Hepatocyte (in vitro differentiated cells): ENCODE data around the gene WNK4. TPM values are rescaled to one million over a fixed set of nuclear protein-coding genes. Genes with fewer than 3 reads are reported as not detected.

Source experiments
- DNase-seq: peaks from one replicate; pipeline ENCODE4 v3.0.0-alpha.2; 2016; ENCODE audit warnings: low spot score
- H2AFZ ChIP-seq: fragments of 200-600 bp; sonication (generic); 2 replicates; pipeline ENCODE4 v1.6.0; 2016; ENCODE audit warnings: antibody characterized with exemption, mild to moderate bottlenecking
- H3K27ac ChIP-seq: fragments of 200-600 bp; sonication (generic); 2 replicates; pipeline ENCODE4 v1.5.1; 2016; ENCODE audit warnings: mild to moderate bottlenecking
- H3K27me3 ChIP-seq: fragments of 200-600 bp; sonication (generic); 2 replicates; pipeline ENCODE4 v1.6.1; 2016
- H3K36me3 ChIP-seq: fragments of 200-600 bp; sonication (generic); replicated peaks from 2 replicates; pipeline ENCODE4 v1.5.1; 2016; ENCODE audit warnings: low read depth; ENCODE audit not compliant: insufficient read depth
- H3K4me1 ChIP-seq: fragments of 200-600 bp; sonication (generic); 2 replicates; pipeline ENCODE4 v1.5.1; 2016; ENCODE audit warnings: mild to moderate bottlenecking, moderate library complexity; ENCODE audit not compliant: insufficient read depth
- H3K4me2 ChIP-seq: fragments of 200-600 bp; sonication (generic); 2 replicates; pipeline ENCODE4 v1.6.0; 2016
- H3K4me3 ChIP-seq: fragments of 200-600 bp; sonication (generic); 2 replicates; pipeline ENCODE4 v1.5.1; 2016; ENCODE audit warnings: mild to moderate bottlenecking
- H3K79me2 ChIP-seq: fragments of 200-600 bp; sonication (generic); 2 replicates; pipeline ENCODE4 v1.6.0; 2017; ENCODE audit warnings: mild to moderate bottlenecking
- H3K9me2 ChIP-seq: fragments of 200-600 bp; sonication (generic); replicated peaks from 2 replicates; pipeline ENCODE4 v1.6.0; 2017; ENCODE audit warnings: mild to moderate bottlenecking; ENCODE audit not compliant: insufficient read depth
- H3K9me3 ChIP-seq: fragments of 200-600 bp; sonication (generic); 2 replicates; pipeline ENCODE4 v1.5.1; 2016; ENCODE audit warnings: low read depth, mild to moderate bottlenecking
- H4K20me1 ChIP-seq: fragments of 200-600 bp; sonication (generic); 2 replicates; pipeline ENCODE4 v1.6.0; 2016; ENCODE audit warnings: mild to moderate bottlenecking; ENCODE audit not compliant: insufficient read depth, poor library complexity, severe bottlenecking
- CTCF ChIP-seq: fragments of 200-600 bp; sonication (generic); IDR thresholded peaks from 2 replicates; pipeline ENCODE4 v1.5.1; 2016; ENCODE audit warnings: antibody characterized with exemption, mild to moderate bottlenecking; ENCODE audit not compliant: poor library complexity
- EZH2 ChIP-seq: fragments of 200-600 bp; sonication (generic); IDR thresholded peaks from 2 replicates; pipeline ENCODE4 v1.6.1; 2016; ENCODE audit warnings: antibody characterized with exemption, mild to moderate bottlenecking, borderline replicate concordance
- EZH2phosphoT487 ChIP-seq: fragments of 200-600 bp; sonication (generic); IDR thresholded peaks from one replicate; pipeline ENCODE4 v1.6.1; 2018; ENCODE audit warnings: antibody characterized with exemption, mild to moderate bottlenecking, low read depth, moderate library complexity; ENCODE audit not compliant: unreplicated experiment, severe bottlenecking
- WGBS: methylation state at CpG from one replicate; pipeline ENCODE4 v1.1.6; 2016; ENCODE audit warnings: low lambda C conversion rate; ENCODE audit errors: missing lambda C conversion rate; 5-methylcytosine and 5-hydroxymethylcytosine counted together
- polyA plus RNA-seq: library from polyadenylated mRNA; unstranded; fragments of >200 nt; fragmentation: Nextera tagmentation; extraction: Ambion mirVana; gene quantifications from 2 replicates; pipeline ENCODE4 v1.2.1, GENCODE V29; 2016
- total RNA-seq: library from RNA; depleted of rRNA; stranded (reverse); fragments of >200 nt; gene quantifications from 2 replicates; pipeline ENCODE4 v1.2.3, GENCODE V29; 2014

The WNK4 gene
- total and polyA plus RNA-seq, 2 experiments from 2014 or later: 1.5 to 1.7 TPM

DNA sequence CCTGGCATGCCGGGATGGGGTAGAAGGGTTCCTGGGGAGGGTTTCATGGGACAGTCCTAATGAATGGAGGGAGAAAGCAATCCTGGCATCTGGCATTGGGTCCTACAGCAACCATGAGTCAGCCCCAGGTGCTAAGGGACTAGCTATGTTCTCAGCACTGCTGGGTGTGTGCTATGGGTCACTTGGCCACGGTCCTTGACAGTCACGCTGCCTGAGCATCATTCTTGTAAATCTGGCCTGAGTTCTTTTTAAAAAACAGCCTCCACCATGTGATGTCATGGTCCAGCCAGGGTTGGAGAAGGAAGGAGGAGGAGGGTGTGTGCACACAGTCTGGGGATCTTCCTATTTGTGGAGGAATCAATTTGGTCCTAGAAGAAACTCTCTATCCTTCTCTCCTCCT is 25.6 kb upstream of the WNK4 start:
- Histone ChIP-seq H2AFZ (no peak overlapping the region), H3K4me2 (no peak overlapping the region), H3K79me2 (no peaks in the 10 kb centered on the region), H3K27me3 (peaks cover 3% of the 10 kb centered on the region), H3K27ac (no peak overlapping the region), H4K20me1 (no peaks in the 10 kb centered on the region), H3K36me3 (no peaks in the 10 kb centered on the region), H3K4me3 (no peak overlapping the region), H3K9me2 (no peaks in the 10 kb centered on the region), H3K9me3 (no peaks in the 10 kb centered on the region), H3K4me1 (no peaks in the 10 kb centered on the region)
- no peak for DNase-seq
- WGBS: 93% methylated on average over 3 of the region's 3 CpGs
- TF ChIP-seq CTCF: no peak
- TF ChIP-seq EZH2phosphoT487: no peak
- no peak for TF ChIP-seq EZH2

GRCh38 chr17:42759982-42760651 is 20.3 kb upstream of the WNK4 start:
- H3K27ac ChIP-seq: peak overlapping the region; percentile 20
- H3K4me1 ChIP-seq: peaks cover 12% of the 10 kb centered on the region
- peak overlapping the region; percentile 95 for H3K4me2 ChIP-seq
- no peaks in the 10 kb centered on the region for H4K20me1 ChIP-seq
- no peak for TF ChIP-seq EZH2phosphoT487
- no peak for TF ChIP-seq CTCF
- TF ChIP-seq EZH2: no peak
- 55% methylated on average over 11 of the region's 11 CpGs for WGBS
- no peaks in the 10 kb centered on the region for H3K9me3 ChIP-seq
- H2AFZ ChIP-seq: peak overlapping the region; percentile 91
- H3K9me2 ChIP-seq: no peaks in the 10 kb centered on the region
- H3K27me3 ChIP-seq: peaks cover 13% of the 10 kb centered on the region
- H3K79me2 ChIP-seq: no peaks in the 10 kb centered on the region
- no peaks in the 10 kb centered on the region for H3K36me3 ChIP-seq
- no peak for DNase-seq
- no peak overlapping the region for H3K4me3 ChIP-seq

- Histone ChIP-seq H4K20me1 (no peaks in the 10 kb centered on the region), H3K79me2 (no peaks in the 10 kb centered on the region), H3K27me3 (peaks cover 13% of the 10 kb centered on the region), H3K9me3 (no peaks in the 10 kb centered on the region), H3K4me3 (peak within 1 kb of the TSS; percentile 44), H3K27ac (peak within 1 kb of the TSS; percentile 20), H2AFZ (peak within 1 kb of the TSS; percentile 91), H3K4me2 (peak within 1 kb of the TSS; percentile 95), H3K4me1 (peaks cover 12% of the 10 kb centered on the region), H3K9me2 (no peaks in the 10 kb centered on the region), H3K36me3 (no peaks in the 10 kb centered on the region)
- peak; percentile 67 for DNase-seq
- WGBS: 4% methylated on average over 29 of the region's 92 CpGs
- TF ChIP-seq CTCF: no peak
- TF ChIP-seq EZH2: peak; percentile 36
These were observed 19.5 kb upstream of the WNK4 start, which contains the start of gene RAMP2 for GRCh38 chr17:42760652-42761581. Gene RAMP2 (plus strand): TSS chr17:42761227. CDS start chr17:42761262, 35 bp downstream.
